ENCODE data around the gene AP5Z1.

DNA sequence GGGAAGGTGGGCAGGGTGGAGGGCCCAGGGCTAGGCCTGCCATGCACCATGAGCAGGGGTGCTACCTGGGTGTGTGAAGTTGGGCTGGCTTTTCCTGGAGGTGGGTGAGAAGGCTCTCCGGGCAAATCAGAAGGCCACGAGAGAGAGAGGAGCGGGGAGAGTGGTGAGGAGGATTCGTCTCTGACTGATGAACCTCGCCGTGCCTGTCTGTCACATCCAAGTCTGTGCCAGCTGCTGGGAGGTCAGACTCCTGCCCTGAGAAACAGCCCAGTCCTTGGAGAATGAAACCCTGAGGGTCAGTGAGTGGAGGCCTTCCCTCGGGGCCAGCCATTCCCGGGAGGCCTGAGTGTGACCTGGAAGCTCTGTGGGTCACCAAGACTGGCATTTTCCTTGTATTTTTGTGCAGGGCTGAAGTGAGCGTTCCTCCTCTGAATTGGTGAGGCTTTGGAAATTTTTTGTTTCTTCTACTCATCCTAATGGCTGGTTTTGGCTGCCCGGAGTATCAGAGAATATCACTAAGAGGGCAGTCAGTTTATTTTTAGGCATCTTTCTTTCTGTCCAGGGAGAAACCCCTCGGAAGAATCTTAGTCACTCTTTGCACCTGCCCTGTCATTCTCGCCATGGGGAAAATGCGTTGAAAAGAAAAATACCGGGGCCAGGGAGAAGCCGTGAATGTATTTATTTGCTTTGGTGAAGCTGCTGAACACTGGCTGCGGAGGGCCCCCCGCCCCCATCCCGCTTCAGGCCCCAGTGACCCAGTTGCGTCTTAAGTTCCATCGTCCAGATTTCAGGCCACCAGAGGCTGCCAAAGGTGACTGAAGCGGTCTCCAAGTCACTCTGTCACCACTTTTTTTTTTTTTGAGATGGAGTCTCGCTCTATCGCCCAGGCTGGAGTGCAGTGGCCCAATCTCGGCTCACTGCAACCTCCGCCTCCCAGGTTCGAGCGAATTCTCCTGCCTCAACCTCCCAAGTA is 6.5 kb upstream of the AP5Z1 start:
- TF ChIP-seq, protein P1, sequence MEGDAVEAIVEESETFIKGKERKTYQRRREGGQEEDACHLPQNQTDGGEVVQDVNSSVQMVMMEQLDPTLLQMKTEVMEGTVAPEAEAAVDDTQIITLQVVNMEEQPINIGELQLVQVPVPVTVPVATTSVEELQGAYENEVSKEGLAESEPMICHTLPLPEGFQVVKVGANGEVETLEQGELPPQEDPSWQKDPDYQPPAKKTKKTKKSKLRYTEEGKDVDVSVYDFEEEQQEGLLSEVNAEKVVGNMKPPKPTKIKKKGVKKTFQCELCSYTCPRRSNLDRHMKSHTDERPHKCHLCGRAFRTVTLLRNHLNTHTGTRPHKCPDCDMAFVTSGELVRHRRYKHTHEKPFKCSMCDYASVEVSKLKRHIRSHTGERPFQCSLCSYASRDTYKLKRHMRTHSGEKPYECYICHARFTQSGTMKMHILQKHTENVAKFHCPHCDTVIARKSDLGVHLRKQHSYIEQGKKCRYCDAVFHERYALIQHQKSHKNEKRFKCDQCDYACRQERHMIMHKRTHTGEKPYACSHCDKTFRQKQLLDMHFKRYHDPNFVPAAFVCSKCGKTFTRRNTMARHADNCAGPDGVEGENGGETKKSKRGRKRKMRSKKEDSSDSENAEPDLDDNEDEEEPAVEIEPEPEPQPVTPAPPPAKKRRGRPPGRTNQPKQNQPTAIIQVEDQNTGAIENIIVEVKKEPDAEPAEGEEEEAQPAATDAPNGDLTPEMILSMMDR (IDR thresholded peaks at IDR 0.05) = no peak
- no peak for TF ChIP-seq POLR2A (IDR thresholded peaks at IDR 0.05)
